HepG2 (cell line): ENCODE measurements around the gene UBAC2. TPM values are rescaled to one million over a fixed set of nuclear protein-coding genes. Genes with fewer than 3 reads are reported as not detected.

Experiments
- HIVEP1 ChIP-seq: sonication (generic); formaldehyde crosslinking; IDR thresholded peaks from 2 replicates; pipeline ENCODE4 v1.4.0; 2020; ENCODE audit warnings: mild to moderate bottlenecking, missing genetic modification reagents
- RFXANK ChIP-seq: IDR thresholded peaks from 2 replicates; pipeline ENCODE4 v1.6.1; 2016
- SP1 ChIP-seq, 2 experiments: fragments of 450-650 bp in 1 of 2; sonication (generic) in 1 of 2; formaldehyde crosslinking in 1 of 2; IDR thresholded peaks; 2 replicates each; pipeline versions ENCODE4 v1.4.0 to v1.6.1; 2016 to 2020; ENCODE audit warnings: missing genetic modification reagents in 1 of 2
- ZBTB21 ChIP-seq: sonication (generic); formaldehyde crosslinking; IDR thresholded peaks from 2 replicates; pipeline ENCODE4 v1.4.0; 2020; ENCODE audit warnings: missing genetic modification reagents
- ZNF782 ChIP-seq: sonication (generic); formaldehyde crosslinking; IDR thresholded peaks from 2 replicates; pipeline ENCODE4 v1.4.0; 2020; ENCODE audit warnings: missing genetic modification reagents, mild to moderate bottlenecking, borderline replicate concordance
- ZSCAN25 ChIP-seq: sonication (generic); formaldehyde crosslinking; IDR thresholded peaks from 2 replicates; pipeline ENCODE4 v1.8.0; 2022; ENCODE audit warnings: mild to moderate bottlenecking, missing genetic modification reagents
- polyA plus RNA-seq, 8 experiments: library from polyadenylated mRNA; depleted of rRNA in 3 of 8; stranded (reverse) in 7 of 8; unstranded in 1 of 8; fragments of >200 nt; fragmentation: Illumina TruSeq in 4 of 8; extraction: Trizol in 4 of 8; gene quantifications; 2 replicates each; pipeline versions ENCODE4 v1.2.1 to v1.2.3, GENCODE V29; 2011 to 2016; ENCODE audit warnings: low read depth in 4 of 8, missing spikeins in 1 of 8, mixed read lengths in 1 of 8; ENCODE audit not compliant: insufficient read depth in 1 of 8
- total RNA-seq, 5 experiments: library from RNA; depleted of rRNA; stranded (reverse); fragments of >200 nt; fragmentation: Illumina TruSeq; extraction: Trizol; gene quantifications; 2 replicates each; pipeline ENCODE4 v1.2.3, GENCODE V29; 2016; ENCODE audit warnings: low read depth in 1 of 5
- TF ChIP-seq, protein P1 (sequence below): sonication (generic); formaldehyde crosslinking; IDR thresholded peaks from 2 replicates; pipeline ENCODE4 v1.4.0; 2020; ENCODE audit warnings: missing genetic modification reagents, borderline replicate concordance
- TF ChIP-seq, protein P2 (sequence below): sonication (generic); formaldehyde crosslinking; IDR thresholded peaks from 2 replicates; pipeline ENCODE4 v1.5.0; 2020; ENCODE audit warnings: missing genetic modification reagents
- TF ChIP-seq, protein P3 (sequence below): sonication (generic); formaldehyde crosslinking; IDR thresholded peaks from 2 replicates; pipeline ENCODE4; 2020; ENCODE audit warnings: missing genetic modification reagents, mild to moderate bottlenecking, borderline replicate concordance
- TF ChIP-seq, protein P4 (sequence below): sonication (generic); formaldehyde crosslinking; IDR thresholded peaks from 2 replicates; pipeline ENCODE4 v1.4.0; 2020; ENCODE audit warnings: missing genetic modification reagents, borderline replicate concordance
- TF ChIP-seq, protein P5 (sequence below): sonication (generic); formaldehyde crosslinking; IDR thresholded peaks from 2 replicates; pipeline ENCODE4 v1.9.0; 2021; ENCODE audit warnings: missing genetic modification reagents, borderline replicate concordance

The UBAC2 gene
- total and polyA plus RNA-seq, 2 of the 13 experiments (the other 11 are each of a cell fraction or from before 2014, with no cell fraction given) = 61.3 to 80.8 TPM

DNA sequence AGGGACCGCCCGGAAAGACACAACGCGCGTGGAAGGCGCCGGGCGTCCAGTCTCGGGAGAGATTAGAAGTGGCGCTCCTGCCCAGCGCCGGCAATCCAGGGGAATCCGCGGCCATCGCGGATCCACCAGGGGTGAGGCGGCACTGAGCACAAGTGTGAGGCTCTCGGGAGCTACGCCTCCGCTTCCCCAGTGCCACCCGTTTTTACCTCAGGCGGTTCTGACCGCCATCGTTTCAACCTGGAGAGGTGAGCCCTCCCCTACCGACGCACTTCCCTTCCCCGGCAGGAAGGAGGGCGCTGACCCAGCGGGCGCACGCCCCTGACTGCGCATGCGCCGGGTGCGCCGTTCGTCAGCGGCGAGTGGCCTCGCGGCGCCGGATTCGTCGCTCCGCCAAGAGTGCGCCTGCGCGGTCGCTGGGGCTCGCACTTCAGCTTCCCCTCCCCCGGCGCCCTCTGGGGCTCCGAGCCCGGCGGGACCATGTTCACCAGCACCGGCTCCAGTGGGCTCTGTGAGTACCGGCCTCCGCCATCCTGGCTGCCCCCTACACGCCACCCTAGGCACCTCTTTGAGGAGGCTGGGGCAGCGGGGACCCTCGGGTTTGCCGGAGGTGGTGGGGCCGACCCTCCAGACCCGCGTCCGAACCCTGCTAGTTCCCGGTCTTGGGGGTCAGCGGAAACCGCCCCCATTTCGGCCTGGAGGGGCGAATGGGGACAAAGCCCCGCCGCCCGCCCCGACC, at the start of gene UBAC2 (continued):
- TF ChIP-seq, protein P1, sequence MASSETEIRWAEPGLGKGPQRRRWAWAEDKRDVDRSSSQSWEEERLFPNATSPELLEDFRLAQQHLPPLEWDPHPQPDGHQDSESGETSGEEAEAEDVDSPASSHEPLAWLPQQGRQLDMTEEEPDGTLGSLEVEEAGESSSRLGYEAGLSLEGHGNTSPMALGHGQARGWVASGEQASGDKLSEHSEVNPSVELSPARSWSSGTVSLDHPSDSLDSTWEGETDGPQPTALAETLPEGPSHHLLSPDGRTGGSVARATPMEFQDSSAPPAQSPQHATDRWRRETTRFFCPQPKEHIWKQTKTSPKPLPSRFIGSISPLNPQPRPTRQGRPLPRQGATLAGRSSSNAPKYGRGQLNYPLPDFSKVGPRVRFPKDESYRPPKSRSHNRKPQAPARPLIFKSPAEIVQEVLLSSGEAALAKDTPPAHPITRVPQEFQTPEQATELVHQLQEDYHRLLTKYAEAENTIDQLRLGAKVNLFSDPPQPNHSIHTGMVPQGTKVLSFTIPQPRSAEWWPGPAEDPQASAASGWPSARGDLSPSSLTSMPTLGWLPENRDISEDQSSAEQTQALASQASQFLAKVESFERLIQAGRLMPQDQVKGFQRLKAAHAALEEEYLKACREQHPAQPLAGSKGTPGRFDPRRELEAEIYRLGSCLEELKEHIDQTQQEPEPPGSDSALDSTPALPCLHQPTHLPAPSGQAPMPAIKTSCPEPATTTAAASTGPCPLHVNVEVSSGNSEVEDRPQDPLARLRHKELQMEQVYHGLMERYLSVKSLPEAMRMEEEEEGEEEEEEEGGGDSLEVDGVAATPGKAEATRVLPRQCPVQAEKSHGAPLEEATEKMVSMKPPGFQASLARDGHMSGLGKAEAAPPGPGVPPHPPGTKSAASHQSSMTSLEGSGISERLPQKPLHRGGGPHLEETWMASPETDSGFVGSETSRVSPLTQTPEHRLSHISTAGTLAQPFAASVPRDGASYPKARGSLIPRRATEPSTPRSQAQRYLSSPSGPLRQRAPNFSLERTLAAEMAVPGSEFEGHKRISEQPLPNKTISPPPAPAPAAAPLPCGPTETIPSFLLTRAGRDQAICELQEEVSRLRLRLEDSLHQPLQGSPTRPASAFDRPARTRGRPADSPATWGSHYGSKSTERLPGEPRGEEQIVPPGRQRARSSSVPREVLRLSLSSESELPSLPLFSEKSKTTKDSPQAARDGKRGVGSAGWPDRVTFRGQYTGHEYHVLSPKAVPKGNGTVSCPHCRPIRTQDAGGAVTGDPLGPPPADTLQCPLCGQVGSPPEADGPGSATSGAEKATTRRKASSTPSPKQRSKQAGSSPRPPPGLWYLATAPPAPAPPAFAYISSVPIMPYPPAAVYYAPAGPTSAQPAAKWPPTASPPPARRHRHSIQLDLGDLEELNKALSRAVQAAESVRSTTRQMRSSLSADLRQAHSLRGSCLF (CRISPR knock-in tag) = no peak
- TF ChIP-seq, protein P2, sequence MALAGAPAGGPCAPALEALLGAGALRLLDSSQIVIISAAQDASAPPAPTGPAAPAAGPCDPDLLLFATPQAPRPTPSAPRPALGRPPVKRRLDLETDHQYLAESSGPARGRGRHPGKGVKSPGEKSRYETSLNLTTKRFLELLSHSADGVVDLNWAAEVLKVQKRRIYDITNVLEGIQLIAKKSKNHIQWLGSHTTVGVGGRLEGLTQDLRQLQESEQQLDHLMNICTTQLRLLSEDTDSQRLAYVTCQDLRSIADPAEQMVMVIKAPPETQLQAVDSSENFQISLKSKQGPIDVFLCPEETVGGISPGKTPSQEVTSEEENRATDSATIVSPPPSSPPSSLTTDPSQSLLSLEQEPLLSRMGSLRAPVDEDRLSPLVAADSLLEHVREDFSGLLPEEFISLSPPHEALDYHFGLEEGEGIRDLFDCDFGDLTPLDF (CRISPR knock-in tag) = no peak
- 0 out of 2 replicates have a peak, but pooled peaks have one; percentile 13 for TF ChIP-seq ZSCAN25 (CRISPR knock-in tag)
- TF ChIP-seq, protein P3, sequence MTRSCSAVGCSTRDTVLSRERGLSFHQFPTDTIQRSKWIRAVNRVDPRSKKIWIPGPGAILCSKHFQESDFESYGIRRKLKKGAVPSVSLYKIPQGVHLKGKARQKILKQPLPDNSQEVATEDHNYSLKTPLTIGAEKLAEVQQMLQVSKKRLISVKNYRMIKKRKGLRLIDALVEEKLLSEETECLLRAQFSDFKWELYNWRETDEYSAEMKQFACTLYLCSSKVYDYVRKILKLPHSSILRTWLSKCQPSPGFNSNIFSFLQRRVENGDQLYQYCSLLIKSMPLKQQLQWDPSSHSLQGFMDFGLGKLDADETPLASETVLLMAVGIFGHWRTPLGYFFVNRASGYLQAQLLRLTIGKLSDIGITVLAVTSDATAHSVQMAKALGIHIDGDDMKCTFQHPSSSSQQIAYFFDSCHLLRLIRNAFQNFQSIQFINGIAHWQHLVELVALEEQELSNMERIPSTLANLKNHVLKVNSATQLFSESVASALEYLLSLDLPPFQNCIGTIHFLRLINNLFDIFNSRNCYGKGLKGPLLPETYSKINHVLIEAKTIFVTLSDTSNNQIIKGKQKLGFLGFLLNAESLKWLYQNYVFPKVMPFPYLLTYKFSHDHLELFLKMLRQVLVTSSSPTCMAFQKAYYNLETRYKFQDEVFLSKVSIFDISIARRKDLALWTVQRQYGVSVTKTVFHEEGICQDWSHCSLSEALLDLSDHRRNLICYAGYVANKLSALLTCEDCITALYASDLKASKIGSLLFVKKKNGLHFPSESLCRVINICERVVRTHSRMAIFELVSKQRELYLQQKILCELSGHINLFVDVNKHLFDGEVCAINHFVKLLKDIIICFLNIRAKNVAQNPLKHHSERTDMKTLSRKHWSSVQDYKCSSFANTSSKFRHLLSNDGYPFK (CRISPR knock-in tag) = peak; percentile 28; the same call in 1 of the 2 replicates
- TF ChIP-seq, protein P4, sequence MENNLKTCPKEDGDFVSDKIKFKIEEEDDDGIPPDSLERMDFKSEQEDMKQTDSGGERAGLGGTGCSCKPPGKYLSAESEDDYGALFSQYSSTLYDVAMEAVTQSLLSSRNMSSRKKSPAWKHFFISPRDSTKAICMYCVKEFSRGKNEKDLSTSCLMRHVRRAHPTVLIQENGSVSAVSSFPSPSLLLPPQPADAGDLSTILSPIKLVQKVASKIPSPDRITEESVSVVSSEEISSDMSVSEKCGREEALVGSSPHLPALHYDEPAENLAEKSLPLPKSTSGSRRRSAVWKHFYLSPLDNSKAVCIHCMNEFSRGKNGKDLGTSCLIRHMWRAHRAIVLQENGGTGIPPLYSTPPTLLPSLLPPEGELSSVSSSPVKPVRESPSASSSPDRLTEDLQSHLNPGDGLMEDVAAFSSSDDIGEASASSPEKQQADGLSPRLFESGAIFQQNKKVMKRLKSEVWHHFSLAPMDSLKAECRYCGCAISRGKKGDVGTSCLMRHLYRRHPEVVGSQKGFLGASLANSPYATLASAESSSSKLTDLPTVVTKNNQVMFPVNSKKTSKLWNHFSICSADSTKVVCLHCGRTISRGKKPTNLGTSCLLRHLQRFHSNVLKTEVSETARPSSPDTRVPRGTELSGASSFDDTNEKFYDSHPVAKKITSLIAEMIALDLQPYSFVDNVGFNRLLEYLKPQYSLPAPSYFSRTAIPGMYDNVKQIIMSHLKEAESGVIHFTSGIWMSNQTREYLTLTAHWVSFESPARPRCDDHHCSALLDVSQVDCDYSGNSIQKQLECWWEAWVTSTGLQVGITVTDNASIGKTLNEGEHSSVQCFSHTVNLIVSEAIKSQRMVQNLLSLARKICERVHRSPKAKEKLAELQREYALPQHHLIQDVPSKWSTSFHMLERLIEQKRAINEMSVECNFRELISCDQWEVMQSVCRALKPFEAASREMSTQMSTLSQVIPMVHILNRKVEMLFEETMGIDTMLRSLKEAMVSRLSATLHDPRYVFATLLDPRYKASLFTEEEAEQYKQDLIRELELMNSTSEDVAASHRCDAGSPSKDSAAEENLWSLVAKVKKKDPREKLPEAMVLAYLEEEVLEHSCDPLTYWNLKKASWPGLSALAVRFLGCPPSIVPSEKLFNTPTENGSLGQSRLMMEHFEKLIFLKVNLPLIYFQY (CRISPR knock-in tag) = peak; percentile 64; the same call in 1 of the 2 replicates
- TF ChIP-seq ZNF782 = 0 out of 2 replicates have a peak, but pooled peaks have one; percentile 56
- TF ChIP-seq SP1 (IDR thresholded peaks at IDR 0.05) = no peak
- TF ChIP-seq SP1 (CRISPR knock-in tag; IDR thresholded peaks at IDR 0.05) = peak; percentile 59; the same call in 1 of the 2 replicates
- TF ChIP-seq, protein P5, sequence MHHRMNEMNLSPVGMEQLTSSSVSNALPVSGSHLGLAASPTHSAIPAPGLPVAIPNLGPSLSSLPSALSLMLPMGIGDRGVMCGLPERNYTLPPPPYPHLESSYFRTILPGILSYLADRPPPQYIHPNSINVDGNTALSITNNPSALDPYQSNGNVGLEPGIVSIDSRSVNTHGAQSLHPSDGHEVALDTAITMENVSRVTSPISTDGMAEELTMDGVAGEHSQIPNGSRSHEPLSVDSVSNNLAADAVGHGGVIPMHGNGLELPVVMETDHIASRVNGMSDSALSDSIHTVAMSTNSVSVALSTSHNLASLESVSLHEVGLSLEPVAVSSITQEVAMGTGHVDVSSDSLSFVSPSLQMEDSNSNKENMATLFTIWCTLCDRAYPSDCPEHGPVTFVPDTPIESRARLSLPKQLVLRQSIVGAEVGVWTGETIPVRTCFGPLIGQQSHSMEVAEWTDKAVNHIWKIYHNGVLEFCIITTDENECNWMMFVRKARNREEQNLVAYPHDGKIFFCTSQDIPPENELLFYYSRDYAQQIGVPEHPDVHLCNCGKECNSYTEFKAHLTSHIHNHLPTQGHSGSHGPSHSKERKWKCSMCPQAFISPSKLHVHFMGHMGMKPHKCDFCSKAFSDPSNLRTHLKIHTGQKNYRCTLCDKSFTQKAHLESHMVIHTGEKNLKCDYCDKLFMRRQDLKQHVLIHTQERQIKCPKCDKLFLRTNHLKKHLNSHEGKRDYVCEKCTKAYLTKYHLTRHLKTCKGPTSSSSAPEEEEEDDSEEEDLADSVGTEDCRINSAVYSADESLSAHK = no peak
- peak; percentile 22; the same call in 1 of the 2 replicates for TF ChIP-seq HIVEP1 (CRISPR knock-in tag)
- no peak for TF ChIP-seq ZBTB21
- TF ChIP-seq RFXANK (CRISPR knock-in tag) = 0 out of 2 replicates have a peak, but pooled peaks have one; percentile 12
